GM18870 (cell line): ENCODE measurements around the gene FLNA.
"Not testable (repeated sequence)": the region's sequence is repeated elsewhere in the genome, so short reads cannot be mapped to it uniquely, and the experiment has no call there.

ENCODE experiments used
- ATAC-seq: cut with Tn5 transposase; IDR thresholded peaks from one replicate; pipeline ENCODE4 v1.9.1; 2021; ENCODE audit warnings: moderate library complexity; ENCODE audit not compliant: unreplicated experiment

FLNA gene

GRCh38 chrX:154399527-154400368, 25.3 kb upstream of the FLNA start:
- ATAC-seq, result no peak

DNA sequence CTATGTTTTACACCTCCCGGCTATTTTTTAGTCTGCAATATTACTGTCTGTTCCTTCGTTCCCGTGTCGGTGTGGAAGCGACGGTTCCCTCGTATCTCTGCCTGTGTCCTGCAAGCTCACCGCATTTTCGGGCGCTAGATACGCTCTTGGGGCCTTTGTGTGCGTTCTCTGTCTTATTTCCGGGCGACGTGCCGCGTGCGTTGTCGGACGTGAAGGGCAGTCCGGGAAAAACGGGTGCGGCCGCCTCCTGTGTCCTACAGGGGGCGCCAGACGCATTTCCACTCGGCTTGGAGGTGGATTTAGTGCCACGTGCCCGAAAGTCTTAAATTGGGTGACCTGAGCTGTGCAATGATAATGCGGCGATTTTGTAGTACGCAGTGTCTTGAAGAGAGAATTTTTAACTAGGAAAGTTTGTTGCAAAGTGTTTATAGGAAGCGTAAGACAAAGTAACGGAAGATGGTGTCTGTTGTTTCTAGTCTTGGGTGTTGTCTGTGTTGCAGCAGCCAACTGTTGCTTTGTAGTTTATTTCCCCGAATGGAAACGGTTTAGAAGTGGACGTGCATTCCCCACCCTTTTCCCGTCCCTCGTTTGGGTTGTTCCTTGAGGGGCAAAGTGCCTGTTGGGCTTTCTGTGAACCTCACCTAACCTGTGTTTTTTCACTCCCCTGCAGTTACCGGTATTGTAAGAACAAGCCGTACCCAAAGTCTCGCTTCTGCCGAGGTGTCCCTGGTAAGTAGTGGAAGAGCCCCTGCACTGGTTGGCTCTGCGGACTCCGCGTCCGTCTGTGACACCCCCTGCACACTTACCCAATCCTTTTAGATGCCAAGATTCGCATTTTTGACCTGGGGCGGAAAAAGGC, 24.5 kb upstream of the FLNA start:
- ATAC-seq, result peak; percentile 2

DNA sequence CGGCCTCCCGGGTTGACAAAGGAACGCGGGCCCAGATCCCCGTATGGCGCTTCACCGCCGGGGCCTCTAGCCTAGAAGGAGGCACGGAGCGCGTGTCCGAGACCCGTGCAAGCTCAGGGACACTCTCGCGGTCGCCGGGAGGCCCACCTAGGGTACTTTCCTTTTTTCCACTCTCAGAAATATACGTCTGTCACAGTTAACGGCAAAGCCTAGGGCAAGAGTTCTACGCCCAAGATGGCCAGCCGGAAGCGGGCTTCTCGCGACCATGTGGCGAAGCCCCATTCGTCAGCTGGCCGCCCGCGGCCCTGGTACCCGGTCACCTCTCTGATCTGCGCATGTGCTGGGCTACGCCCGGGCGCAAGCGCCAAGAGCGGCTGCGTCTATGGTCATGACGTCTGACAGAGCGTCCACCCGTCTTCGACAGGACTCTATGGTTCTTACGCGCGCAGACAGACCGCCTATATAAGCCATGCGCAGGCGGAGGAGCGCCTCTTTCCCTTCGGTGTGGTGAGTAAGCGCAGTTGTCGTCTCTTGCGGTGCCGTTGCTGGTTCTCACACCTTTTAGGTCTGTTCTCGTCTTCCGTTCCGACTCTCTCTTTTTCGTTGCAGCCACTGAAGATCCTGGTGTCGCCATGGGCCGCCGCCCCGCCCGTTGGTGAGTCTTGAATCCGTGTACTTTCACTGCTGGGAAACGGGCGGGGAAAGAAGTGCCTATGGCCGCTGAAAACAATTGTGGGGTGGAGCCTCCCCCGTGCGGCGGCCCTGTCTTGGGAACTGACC, 23.6 kb upstream of the FLNA start, which contains the start of gene RPL10:
TSS of gene RPL10 (plus strand) at position 490 of the 780 bp plus-strand sequence. CDS start at position 633, 143 bp downstream.
- peak; percentile 73 for ATAC-seq

DNA sequence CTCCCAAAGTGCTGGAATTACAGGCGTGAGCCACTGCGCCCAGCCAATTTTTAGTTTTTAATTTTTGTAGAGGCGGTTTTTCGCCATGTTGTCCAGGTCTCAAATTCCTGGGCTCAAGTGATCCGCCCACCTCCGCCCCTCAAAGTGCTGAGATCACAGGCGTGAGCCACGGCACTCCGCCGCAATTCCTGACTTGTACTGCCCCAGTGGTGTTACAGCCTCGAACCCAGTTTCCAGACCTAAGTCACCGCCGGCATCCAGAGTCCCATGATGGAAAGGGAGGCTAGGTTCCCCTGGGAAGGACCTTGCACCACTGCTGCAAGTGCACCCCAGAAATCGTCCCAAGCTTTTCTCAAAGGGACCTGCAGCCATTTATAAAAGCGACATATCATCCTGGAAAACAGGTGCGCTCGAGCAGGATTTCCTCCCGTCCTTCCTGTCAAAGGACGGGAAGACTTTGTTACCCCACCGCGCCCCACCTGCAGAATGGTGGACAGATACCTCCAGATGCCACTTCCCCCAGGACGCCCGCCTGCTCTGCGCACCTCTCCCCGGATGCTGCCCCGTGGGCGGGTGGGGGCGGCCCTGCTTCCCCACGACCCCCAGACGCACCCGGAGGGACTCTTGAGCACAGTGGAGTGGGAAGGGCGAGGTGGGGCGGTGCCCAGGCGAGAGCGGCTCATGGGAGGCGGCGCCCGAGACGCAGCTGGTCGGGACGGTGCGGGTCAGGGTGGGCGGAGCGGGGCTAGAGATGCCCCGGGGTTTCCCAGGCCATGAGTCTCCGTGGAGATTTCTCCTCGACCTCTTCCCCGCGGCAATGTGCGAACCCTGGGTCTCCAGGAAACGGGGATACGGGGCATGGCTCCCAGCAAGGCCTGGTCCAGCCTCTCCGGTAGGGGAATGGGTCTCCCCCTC, 22.8 kb upstream of the FLNA start:
- ATAC-seq, result peak; percentile 26

DNA sequence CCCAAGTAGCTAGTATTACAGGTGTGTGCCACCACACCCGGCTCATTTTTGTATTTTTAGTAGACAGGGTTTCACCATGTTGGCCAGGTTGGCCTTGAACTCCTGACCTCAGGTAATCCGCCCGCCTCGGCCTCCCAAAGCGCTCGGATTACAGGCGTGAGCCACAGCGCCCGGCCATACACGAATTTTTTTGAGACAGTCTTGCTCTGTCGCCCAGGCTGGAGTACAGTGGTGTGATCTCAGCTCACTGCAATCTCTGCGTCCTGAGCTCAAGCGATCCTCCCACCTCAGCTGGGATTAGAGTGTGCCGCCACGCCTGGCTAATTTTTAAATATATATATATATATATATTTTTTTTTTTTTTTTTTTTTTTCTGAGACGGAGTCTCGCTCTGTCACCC, 21.9 kb upstream of the FLNA start:
- not testable (repeated sequence) for ATAC-seq

- ATAC-seq, result peak; percentile 45
Measured at GRCh38 chrX:154389812-154390747, 15.6 kb upstream of the FLNA start.

- peak; percentile 44 for ATAC-seq
Measured at GRCh38 chrX:154388649-154389048, 14.2 kb upstream of the FLNA start.

- peak; percentile 15 for ATAC-seq
Measured at GRCh38 chrX:154388094-154388493, 13.7 kb upstream of the FLNA start.

DNA sequence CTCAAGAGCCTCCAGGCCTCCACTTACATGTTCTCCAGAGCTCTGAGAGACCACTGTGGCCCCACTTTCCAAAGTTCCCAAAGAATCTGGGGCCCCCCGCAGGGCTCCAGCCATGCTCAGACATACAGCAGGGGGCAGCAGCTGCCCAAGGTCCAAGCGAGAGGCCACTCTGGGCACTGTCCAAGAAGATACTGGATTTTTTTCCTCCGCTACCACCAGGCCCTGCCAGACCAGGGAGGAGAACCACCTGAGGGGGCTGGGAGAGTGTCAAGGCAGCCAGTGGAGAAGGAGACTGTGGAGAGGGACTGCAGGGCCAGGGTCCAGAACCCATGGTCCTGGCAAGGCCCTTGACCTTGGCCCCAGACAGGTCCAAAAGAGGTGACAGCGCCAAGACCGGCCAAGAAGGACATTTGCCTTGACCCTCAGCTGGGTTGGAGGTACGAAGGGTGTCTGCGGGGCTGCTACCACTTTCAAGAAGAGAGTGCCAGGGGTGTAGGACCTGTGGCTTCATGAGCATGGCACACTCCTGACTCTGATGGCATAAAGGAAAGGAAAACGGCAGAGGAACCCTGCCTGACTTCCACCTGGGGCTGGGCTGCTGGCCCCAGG, 10.0 kb upstream of the FLNA start:
- ATAC-seq, result no peak

GRCh38 chrX:154383359-154384283, 9.2 kb upstream of the FLNA start:
- ATAC-seq, result no peak

- ATAC-seq, result no peak
Measured at GRCh38 chrX:154382483-154383069, 8.1 kb upstream of the FLNA start.

- ATAC-seq, result no peak
Measured at GRCh38 chrX:154381271-154381670, 6.8 kb upstream of the FLNA start.

- ATAC-seq, result no peak
Measured at GRCh38 chrX:154380787-154381186, 6.4 kb upstream of the FLNA start.

DNA sequence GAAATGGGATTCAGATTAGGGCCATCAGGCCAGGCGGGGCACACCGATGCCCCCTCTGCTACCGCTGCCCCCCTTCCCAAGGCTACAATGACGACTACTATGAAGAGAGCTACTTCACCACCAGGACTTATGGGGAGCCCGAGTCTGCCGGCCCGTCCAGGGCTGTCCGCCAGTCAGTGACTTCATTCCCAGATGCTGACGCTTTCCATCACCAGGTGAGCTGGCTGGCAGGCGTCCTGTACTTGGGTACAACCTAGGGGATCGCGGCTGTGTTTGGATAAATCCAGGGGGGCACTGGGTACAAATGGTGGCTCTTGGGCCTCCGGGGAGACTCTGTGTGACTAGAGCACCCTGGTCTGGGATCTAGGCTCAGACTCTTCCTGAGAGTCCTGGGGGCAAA, 5.7 kb upstream of the FLNA start:
- no peak for ATAC-seq

GRCh38 chrX:154379569-154379951, 5.1 kb upstream of the FLNA start:
- ATAC-seq, result no peak

- ATAC-seq, result peak; percentile 88
Measured at GRCh38 chrX:154378799-154379568, 4.5 kb upstream of the FLNA start, which contains the start of gene EMD. Gene EMD (plus strand): TSS chrX:154379295. CDS start chrX:154379485, 190 bp downstream.
